HEK293 (cell line): ENCODE data around the gene ISOC2.
A peak's percentile ranks its signal among the peaks of the same experiment; 100 is the strongest.

Source experiments
- CTCF ChIA-PET: fragments of 350-600 bp; formaldehyde crosslinking; extraction: SDS; loops from one replicate; lab custom pipeline; 2021; ENCODE audit warnings: antibody characterized with exemption; lab: Yijun Ruan, JAX
- POLR2A ChIA-PET: fragments of 300-600 bp; formaldehyde crosslinking; extraction: SDS; loops from one replicate; lab custom pipeline; 2020; ENCODE audit warnings: antibody characterized with exemption, inconsistent platforms; lab: Yijun Ruan, JAX
- H3K27ac ChIP-seq: fragments of 200-500 bp; sonication (Bioruptor generic); 2 replicates; pipeline ENCODE4 v1.5.1; 2014; ENCODE audit warnings: low read depth, low read length, control low read depth, inconsistent platforms; ENCODE audit errors: extremely low read depth
- H3K36me3 ChIP-seq, 2 experiments: fragments of 200-500 bp in 1 of 2; sonication (Bioruptor generic) in 1 of 2; 1 replicate in 1 of 2; 2 replicates in 1 of 2; pipeline ENCODE4 v1.5.1; 2014 to 2017; ENCODE audit warnings: inconsistent platforms in 2 of 2, low read length in 2 of 2; ENCODE audit not compliant: control insufficient read depth in 2 of 2, insufficient read depth in 1 of 2
- H3K4me1 ChIP-seq: fragments of 200-500 bp; sonication (Bioruptor generic); 2 replicates; pipeline ENCODE4 v1.5.1; 2014; ENCODE audit warnings: mild to moderate bottlenecking, low read length, inconsistent platforms; ENCODE audit not compliant: control insufficient read depth, insufficient read depth
- H3K4me3 ChIP-seq: 2 replicates; pipeline ENCODE4 v1.5.1; 2011; ENCODE audit warnings: low read depth, mild to moderate bottlenecking, control low read depth, low read length, moderate library complexity
- H3K9me3 ChIP-seq: fragments of 200-500 bp; sonication (Bioruptor generic); 2 replicates; pipeline ENCODE4 v1.5.1; 2014; ENCODE audit warnings: low read depth, low read length, inconsistent platforms; ENCODE audit not compliant: control insufficient read depth, insufficient read depth
- HOXC10 ChIP-seq: sonication (generic); formaldehyde crosslinking; IDR thresholded peaks from 2 replicates; pipeline ENCODE4 v1.8.1; 2023; ENCODE audit warnings: mild to moderate bottlenecking, missing genetic modification reagents
- INSM2 ChIP-seq: fragments of 450-650 bp; formaldehyde crosslinking; IDR thresholded peaks from 2 replicates; pipeline ENCODE4 v1.5.1; 2016; ENCODE audit warnings: missing biosample characterization, missing genetic modification characterization
- MYNN ChIP-seq: fragments of 450-650 bp; formaldehyde crosslinking; IDR thresholded peaks from 2 replicates; pipeline ENCODE4 v1.5.1; 2016; ENCODE audit warnings: missing biosample characterization, missing genetic modification characterization, borderline replicate concordance
- SP3 ChIP-seq: fragments of 450-650 bp; formaldehyde crosslinking; IDR thresholded peaks from 2 replicates; pipeline ENCODE4 v1.5.1; 2016; ENCODE audit warnings: missing biosample characterization, missing genetic modification characterization
- ZBTB11 ChIP-seq: fragments of 450-650 bp; formaldehyde crosslinking; conservative IDR thresholded peaks from 2 replicates; pipeline ENCODE4 v1.5.1; 2016; ENCODE audit warnings: low read depth, missing biosample characterization, missing genetic modification characterization
- ZBTB48 ChIP-seq: fragments of 450-650 bp; formaldehyde crosslinking; IDR thresholded peaks from 2 replicates; pipeline ENCODE4 v1.5.1; 2016; ENCODE audit warnings: missing biosample characterization, missing genetic modification characterization
- ZBTB6 ChIP-seq: fragments of 450-650 bp; formaldehyde crosslinking; IDR thresholded peaks from 2 replicates; pipeline ENCODE4 v1.5.1; 2017; ENCODE audit warnings: missing biosample characterization, missing genetic modification characterization
- ZIC2 ChIP-seq: fragments of 450-650 bp; formaldehyde crosslinking; IDR thresholded peaks from 2 replicates; pipeline ENCODE4 v1.5.1; 2016; ENCODE audit warnings: missing biosample characterization, missing genetic modification characterization
- ZNF670 ChIP-seq: fragments of 450-650 bp; formaldehyde crosslinking; IDR thresholded peaks from 2 replicates; pipeline ENCODE4 v1.5.1; 2016; ENCODE audit warnings: missing biosample characterization, missing genetic modification characterization, low read depth
- ZNF777 ChIP-seq: fragments of 450-650 bp; formaldehyde crosslinking; IDR thresholded peaks from 2 replicates; pipeline ENCODE4 v1.5.1; 2017; ENCODE audit warnings: missing biosample characterization, missing genetic modification characterization, borderline replicate concordance
- ZNF785 ChIP-seq: fragments of 450-650 bp; formaldehyde crosslinking; IDR thresholded peaks from 2 replicates; pipeline ENCODE4 v1.5.1; 2016; ENCODE audit warnings: missing biosample characterization, missing genetic modification characterization

Gene ISOC2

GRCh38 chr19:55446060-55446459, 15.4 kb downstream of the ISOC2 start:
- CTCF ChIA-PET: interaction anchor here (0.6 to 2.0 kb wide), 3 partner anchors 7 to 107 kb away, joined by 3 to 6 read pairs (median 3); no protein-coding TSS in a partner anchor
- POLR2A ChIA-PET: no interaction called here

GRCh38 chr19:55444646-55445045, 16.8 kb downstream of the ISOC2 start:
- no peaks in the 10 kb centered on the region for H3K36me3 ChIP-seq
- TF ChIP-seq ZBTB6 (peak; percentile 35; the same call in 1 of the 2 replicates), ZBTB11 (no peak), HOXC10 (CRISPR knock-in tag) (no peak), ZNF785 (no peak), ZNF777 (no peak), ZNF670 (tag by site-specific recombination) (no peak)
- no peak overlapping the region for H3K27ac ChIP-seq
- 0 out of 2 replicates have a peak, but pooled peaks cover 3% of the 10 kb centered on the region for H3K4me1 ChIP-seq
- no peak overlapping the region for H3K4me3 ChIP-seq
- CTCF ChIA-PET: interaction anchor here (0.6 to 2.0 kb wide), 5 partner anchors 9 to 143 kb away, joined by 3 to 10 read pairs (median 4); no protein-coding TSS in a partner anchor
- POLR2A ChIA-PET: interaction anchor here (0.6 to 1.3 kb wide), 4 partner anchors 32 to 294 kb away, joined by 3 to 6 read pairs (median 4); partner anchors contain the start of genes KMT5C and ZNF628
- H3K9me3 ChIP-seq: no peaks in the 10 kb centered on the region

More at GRCh38 chr19:55446060-55446459, 15.4 kb downstream of the ISOC2 start:
- Histone ChIP-seq H3K9me3 (no peaks in the 10 kb centered on the region), H3K27ac (no peak overlapping the region), H3K4me3 (no peak overlapping the region), H3K36me3 (no peaks in the 10 kb centered on the region), H3K4me1 (0 out of 2 replicates have a peak, but pooled peaks cover 3% of the 10 kb centered on the region)
- TF ChIP-seq MYNN (tag by site-specific recombination): no peak

- Histone ChIP-seq H3K4me1 (0 out of 2 replicates have a peak, but pooled peaks cover 3% of the 10 kb centered on the region), H3K36me3 (no peaks in the 10 kb centered on the region), H3K4me3 (no peak overlapping the region), H3K27ac (no peak overlapping the region), H3K9me3 (no peaks in the 10 kb centered on the region)
- CTCF ChIA-PET: interaction anchor here (0.6 to 2.0 kb wide), 5 partner anchors 10 to 142 kb away, joined by 3 to 10 read pairs (median 4); no protein-coding TSS in a partner anchor
- POLR2A ChIA-PET: interaction anchor here (0.6 to 1.3 kb wide), 5 partner anchors 10 to 293 kb away, joined by 3 to 6 read pairs (median 4); partner anchors contain the start of genes KMT5C and ZNF628
- TF ChIP-seq SP3 (tag by site-specific recombination) (no peak), ZIC2 (0 out of 2 replicates have a peak, but pooled peaks have one; percentile 17), INSM2 (no peak), ZBTB48 (0 out of 2 replicates have a peak, but pooled peaks have one; percentile 35)
Measured at GRCh38 chr19:55443824-55444480, 17.5 kb downstream of the ISOC2 start.
